ENCODE measurements around the gene SV2C. TPM values are rescaled to one million over a fixed set of nuclear protein-coding genes. Genes with fewer than 3 reads are reported as not detected.

The SV2C gene
- polyA plus RNA-seq, 1 donor: not detected

DNA sequence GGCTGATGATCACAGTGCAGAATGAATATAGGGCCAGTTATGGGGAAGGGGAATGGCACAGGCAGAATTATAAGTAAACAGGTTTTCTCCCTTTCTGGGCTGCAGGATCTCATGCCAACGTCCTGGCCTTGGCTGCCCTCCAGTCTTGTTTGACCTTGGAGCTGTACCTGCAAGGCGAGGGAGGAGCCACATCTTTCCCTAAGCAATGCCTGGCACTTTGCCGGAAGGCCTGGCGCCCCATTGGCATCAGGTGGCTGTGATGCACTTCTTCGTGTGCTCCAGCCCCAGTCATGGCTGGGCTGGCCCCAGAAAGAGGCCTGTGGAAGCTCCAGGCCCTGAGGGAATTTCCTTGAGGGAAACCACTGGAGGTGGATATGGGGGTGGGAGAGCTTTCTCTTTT, 303.2 kb downstream of the SV2C start:
- DNase-seq: no peak

DNA sequence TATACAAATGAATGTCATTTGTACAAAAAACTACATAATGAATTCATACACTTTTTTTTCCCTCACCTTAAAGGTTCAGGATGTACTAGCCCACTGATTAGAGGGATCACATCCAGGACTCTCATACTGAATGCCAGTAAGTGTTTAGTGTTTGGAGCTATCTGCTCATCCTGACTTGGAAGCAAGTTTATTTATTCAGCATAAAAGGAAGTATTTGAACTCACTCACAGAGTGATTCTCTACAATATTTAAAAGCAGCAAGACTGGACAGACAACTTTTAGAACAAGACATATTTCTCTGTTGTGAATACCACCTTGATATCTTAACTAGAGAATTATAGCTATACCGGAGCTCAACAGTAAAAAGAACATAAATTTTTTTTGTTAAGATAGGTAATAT, 305.1 kb downstream of the SV2C start:
- no peak for DNase-seq

DNA sequence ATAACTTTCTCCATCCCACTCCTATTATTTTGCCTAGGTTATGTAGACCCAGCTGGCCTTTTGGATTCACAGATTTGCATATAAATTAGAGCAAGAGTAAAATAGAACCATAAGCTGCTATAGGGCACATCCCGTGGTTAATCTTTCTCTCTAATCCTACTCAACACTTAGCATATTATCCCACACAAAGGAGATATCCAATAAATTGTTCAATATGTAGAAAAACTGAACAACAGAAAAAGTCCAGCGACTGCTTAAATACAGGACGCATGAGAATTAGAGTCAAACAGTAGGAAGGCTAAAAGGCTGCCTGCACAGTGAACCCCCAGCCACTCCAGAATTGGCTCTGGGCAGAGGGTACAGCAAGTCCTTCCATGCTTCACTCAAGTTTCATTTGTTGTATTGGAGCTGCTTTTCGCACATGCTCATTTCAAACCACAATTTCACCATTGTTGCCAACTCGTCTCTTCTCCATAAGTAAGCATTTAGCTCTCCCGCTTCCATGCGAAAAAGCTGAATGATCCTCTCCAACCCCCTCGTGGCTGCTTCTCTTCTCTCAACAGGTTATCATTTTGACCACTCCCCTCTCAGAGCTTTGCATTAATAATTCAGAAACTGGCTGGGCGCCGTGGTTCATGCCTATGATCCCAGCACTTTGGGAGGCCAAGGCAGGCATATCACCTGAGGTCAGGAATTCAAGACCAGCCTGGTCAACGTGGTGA, 305.8 kb downstream of the SV2C start:
- no peak for DNase-seq

DNA sequence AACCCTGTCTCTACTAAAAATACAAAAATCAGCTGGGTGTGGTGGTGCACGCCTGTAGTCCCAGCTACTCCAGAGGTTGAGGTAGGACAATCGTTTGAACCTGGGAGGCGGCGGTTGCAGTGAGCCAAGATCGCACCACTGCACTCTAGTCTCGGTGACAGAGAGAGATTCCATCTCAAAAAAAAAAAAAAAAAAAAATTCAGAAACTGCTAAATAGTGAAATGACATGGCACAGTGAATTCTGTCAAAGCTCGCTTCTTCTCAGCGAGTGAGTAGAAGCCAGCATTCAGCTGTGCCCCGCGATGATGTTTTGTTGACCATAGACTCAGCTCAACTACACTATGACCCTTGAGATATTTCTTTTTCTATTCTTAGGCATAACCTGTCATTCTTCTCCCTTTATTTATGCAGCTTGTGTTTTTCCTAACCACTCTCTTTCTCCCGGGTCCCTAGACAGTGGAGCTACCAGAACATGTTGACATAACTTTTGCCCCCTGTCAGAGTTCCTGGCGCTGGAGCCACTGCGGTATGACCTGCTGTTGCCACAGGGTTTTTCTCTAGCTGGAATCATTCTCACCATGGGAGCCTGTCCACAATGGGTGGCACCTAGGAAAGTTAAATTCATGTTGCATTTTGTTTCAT, 306.5 kb downstream of the SV2C start:
- DNase-seq: no peak

DNA sequence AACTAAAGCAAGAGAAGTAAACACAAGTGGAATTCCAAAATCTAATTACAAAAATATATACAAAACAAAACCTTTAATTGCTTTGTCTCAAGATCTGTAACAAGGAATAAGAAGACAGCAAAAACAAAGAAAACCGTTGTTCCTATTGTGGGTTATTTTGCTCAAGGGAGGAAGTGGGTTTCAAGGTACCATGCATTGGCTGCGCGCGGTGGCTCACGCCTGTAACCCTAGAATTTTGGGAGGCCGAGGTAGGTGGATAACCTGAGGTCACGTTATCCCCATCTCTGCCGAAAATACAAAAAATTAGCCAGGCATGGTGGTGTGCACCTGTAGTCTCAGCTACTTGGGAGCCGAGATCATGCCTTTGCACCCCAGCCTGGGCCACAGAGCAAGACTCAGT, 307.8 kb downstream of the SV2C start:
- DNase-seq: no peak

DNA sequence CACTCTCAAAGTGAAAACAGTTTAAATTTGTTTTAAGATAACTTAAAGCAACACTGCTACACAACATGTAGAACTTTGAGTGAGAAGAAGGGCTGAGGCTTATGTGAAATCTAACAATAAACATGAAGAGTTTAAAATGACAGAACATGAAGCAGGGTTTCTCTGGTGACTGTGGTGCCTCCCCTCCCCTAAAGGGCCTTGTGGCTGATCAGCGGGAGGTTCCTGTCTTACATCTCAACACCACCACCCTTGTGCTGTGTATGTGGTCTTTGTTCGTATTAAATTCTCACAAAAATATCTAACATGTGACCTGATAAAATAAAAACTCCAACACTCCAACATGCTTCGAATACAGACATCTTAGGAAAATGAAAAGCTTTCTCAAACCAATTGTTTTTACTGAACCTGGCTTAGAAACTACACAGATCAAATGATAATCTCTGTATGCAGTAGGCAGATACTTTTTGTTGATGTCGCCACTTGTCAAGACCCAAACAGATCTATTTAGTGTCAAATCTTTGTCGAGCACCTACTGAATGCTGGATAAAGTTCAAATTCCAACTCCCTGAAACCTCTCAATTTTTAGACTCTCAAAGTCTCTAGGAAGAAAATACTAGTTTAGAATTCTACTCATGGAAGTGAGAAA, 310.0 kb downstream of the SV2C start:
- DNase-seq: no peak

DNA sequence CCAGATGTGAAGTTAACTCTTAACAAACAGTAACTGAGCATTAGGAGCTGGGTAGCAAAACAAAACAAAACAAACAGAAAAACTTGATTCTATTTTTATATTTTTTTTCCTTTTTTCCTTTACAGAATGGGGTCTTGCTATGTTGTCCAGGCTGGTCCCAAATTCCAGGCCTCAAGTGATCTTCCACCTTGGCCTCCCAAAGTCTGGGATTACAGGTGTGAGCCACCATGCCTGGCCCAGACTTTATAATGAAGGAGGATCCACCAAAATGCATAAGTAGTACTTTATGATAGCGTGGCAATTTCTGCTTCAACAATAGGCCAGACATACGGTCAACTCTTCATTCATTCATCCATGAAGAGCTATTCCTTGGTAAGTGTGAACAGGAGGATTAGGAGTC, 314.0 kb downstream of the SV2C start:
- DNase-seq: no peak

DNA sequence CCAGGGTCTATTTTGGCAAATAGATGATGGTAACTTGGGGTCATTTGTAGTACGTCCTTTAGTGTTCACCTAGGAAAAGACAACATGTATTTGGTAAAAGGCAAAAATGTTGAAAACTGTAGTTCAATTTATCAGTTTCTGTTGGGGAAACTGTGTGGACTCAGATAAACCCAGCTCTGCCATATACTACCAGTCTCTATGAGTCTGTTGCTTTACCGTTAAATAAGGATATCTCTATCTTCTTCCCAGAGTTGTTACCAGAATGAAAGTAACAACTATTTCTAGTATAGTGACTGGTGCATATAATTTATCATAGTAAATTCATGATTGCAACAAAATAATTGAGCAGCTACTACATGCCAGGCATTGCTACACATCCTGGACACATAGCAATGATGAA, 316.1 kb downstream of the SV2C start:
- DNase-seq: no peak

DNA sequence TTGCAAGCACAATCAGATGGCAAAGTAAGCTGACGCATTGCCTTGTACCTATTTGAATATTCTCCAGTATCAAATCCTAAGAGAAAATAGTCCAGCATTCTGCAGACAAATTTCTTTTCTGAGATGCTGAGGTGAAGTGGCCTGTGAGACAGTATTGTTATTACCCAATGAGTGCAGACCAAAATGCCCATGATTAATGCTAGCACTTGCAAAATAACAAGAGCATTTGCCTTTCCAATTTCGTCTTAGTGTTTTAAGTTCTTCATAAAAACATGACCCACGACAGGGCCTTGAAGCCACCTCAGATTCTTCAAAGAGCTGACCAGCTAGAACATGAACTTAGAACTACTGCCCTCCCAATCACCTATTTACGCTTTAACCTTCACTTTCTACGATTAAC, 317.3 kb downstream of the SV2C start:
- no peak for DNase-seq

DNA sequence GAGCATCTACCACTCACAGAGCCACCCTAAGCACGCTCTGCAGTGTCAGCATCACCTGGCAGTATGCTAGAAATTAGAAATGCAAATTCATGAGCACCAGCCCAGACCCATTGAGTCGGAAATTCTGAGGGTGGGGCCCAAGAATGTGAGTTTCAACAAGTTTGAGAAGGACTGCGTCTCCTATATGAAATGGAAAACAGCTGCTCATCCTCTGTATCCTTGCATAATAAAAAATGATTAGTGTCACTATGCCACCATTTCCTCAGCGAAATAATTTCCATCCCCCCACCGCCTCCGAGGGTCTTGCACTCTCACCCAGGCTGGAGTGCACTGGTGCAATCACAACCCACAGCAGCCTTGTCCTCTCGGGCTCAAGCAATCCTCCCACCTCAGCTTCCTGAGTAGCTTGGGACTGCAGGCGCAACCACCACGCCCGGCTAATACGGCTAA, 318.6 kb downstream of the SV2C start:
- no peak for DNase-seq

DNA sequence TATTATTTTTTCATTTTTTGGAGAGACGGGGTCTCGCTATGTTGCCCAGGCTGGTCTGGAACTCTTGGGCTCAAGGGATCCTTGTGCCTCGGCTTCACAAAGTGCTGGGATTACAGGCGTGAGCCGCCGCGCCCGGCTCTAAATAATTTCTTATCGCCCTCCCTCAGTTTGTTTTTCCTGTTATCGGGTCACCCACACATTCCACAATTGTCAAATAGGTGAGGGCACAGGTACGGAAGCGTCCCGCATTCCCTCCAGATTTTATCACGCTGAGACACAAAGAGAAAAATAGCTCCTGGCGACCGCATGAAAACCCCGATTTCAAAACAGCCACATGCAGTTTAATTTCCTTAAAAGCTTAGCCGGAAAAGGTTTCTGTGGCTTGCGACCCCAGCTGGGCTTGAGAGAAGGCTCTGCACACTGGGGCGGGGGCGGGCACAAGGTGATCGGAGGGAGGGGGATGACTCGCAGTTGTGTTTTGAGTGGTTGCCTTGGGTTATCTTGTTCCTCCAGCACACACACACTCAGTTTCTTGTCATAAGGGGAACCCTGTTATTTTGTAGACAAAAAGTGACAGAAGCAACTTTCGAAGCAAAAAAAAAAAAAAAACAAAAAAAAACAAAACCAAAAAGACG, 319.2 kb downstream of the SV2C start:
- peak; percentile 56 for DNase-seq

DNA sequence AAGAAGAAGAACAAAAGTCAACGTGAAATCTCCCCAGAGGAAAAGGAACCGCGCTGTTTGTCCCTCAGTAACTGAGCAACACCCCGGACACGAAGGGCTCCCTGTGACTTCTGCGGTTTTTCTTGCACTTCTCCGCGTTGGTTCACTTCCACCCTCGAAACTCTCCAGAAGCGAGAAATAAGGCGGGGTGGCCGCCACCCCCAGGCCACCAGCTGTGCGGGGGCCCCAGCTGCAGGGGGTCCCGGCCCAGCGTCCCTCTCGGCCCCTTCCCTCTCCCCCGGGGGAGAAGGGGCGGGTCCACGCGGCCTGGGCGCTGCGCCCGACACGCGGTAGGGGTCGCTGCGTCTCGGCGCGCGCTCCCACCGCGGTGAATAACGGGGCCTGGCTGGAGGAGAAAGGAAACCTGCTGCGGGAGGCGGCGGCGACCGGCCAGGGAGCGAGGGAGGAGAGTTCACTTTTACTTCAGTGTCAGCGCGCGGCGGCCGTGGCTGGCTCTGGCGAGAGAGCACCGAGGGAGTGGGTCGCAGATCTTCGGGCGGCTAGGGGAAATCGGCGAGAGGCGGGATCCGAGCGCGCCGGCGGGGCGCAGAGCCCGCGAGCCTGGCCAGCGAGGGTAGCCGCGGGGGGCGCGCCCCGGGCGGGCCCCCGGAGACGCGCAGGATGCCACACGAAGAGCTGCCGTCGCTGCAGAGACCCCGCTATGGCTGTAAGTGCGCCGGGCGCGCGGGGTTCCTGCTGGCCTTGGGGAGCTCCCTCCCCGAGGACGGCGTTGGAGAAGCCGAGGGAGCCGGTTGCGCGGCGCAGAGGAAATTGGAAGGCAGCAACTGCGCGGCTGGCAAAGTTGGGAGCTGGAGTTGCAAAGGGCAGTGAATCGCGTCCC, 319.9 kb downstream of the SV2C start, which contains the start of gene IQGAP2:
Gene IQGAP2 (plus strand): TSS at position 400 of the 880 bp plus-strand sequence. CDS start 261 bp downstream, at position 661.
- DNase-seq: peak; percentile 89

All from hindlimb muscle (tissue), 1 donor.